Fibroblast of the aortic adventitia (primary cell): ENCODE data around the gene PARP8. TPM values are rescaled to one million over a fixed set of nuclear protein-coding genes. Genes with fewer than 3 reads are reported as not detected.

Experiments used
- DNase-seq: peaks from one replicate; pipeline ENCODE4 v3.0.0-alpha.2; 2010; ENCODE audit warnings: low read depth
- H3K4me3 ChIP-seq: 2 replicates; pipeline ENCODE4 v1.5.1; 2011; ENCODE audit warnings: low read depth, mild to moderate bottlenecking, control low read depth, low read length, moderate library complexity
- total RNA-seq: library from RNA; depleted of rRNA; stranded (reverse); fragments of >200 nt; gene quantifications from 2 replicates; pipeline ENCODE4 v1.2.3, GENCODE V29; 2012; ENCODE audit warnings: low replicate concordance
- TF ChIP-seq, protein P1 (sequence below): IDR thresholded peaks from 2 replicates; pipeline ENCODE4 v1.5.1; 2011; ENCODE audit warnings: mild to moderate bottlenecking, low read length, control low read depth, inconsistent platforms; ENCODE audit not compliant: insufficient read depth

PARP8 gene
- total RNA-seq, 1 donor: 20.1 TPM

- TF ChIP-seq, protein P1, sequence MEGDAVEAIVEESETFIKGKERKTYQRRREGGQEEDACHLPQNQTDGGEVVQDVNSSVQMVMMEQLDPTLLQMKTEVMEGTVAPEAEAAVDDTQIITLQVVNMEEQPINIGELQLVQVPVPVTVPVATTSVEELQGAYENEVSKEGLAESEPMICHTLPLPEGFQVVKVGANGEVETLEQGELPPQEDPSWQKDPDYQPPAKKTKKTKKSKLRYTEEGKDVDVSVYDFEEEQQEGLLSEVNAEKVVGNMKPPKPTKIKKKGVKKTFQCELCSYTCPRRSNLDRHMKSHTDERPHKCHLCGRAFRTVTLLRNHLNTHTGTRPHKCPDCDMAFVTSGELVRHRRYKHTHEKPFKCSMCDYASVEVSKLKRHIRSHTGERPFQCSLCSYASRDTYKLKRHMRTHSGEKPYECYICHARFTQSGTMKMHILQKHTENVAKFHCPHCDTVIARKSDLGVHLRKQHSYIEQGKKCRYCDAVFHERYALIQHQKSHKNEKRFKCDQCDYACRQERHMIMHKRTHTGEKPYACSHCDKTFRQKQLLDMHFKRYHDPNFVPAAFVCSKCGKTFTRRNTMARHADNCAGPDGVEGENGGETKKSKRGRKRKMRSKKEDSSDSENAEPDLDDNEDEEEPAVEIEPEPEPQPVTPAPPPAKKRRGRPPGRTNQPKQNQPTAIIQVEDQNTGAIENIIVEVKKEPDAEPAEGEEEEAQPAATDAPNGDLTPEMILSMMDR: no peak
- no peak overlapping the region for H3K4me3 ChIP-seq
- DNase-seq: no peak
These were observed 86.4 kb downstream of the PARP8 start for GRCh38 chr5:50752800-50753199.

DNA sequence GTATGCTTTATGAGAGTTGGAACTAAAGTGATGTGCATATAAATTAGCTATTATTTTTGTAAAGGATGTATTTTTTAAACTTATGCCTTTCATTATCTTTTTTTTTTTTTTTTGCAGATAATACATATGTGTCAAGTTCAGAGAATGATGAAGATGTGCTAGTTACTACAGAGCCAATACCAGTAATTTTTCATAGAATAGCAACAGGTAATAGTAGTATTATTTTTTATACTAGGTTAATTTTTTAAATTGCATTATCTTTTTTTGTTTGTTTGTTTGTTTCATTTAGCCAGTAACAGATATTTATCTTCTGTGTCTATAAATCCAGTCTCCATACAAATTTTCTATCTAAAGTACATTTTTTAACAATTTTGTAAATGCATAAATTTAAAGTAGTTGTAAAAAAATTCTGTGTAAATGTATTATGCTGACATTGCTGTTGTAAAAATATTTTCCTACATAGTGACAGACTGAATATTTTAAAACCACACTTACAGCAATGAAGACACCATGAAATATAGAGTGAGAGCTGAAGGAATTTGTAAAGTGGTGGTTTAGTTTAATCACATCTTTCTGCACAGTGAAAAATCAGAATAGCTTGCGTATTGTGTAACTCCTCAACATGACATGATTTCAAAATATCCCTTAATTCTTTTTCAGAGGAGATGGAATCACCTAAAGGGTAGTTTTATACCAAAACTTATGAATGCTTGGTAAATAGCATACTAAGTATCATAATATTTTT, 93.3 kb downstream of the PARP8 start:
- DNase-seq: no peak
- TF ChIP-seq, protein P1: no peak
- H3K4me3 ChIP-seq: no peak overlapping the region

DNA sequence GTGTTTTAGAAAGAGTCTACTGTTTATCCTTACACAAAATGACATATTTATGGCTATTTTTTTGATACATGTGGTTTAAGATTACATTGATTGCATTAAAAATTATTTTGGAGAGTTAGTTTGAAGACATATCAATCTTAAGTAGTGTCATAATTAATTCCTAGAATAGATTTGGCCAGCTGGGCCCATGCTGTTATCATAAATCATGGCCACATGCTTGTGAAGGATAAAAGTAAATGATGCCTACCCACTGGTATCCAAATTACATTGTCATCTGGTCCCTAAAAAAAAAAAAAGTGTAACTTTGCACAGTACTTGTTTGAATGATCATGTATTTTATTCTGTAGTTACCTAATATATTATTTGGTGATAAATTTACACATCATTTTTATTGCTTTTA, 96.9 kb downstream of the PARP8 start:
- H3K4me3 ChIP-seq: no peak overlapping the region
- TF ChIP-seq, protein P1: no peak
- no peak for DNase-seq

GRCh38 chr5:50763846-50764245, 97.4 kb downstream of the PARP8 start:
- H3K4me3 ChIP-seq: no peak overlapping the region
- TF ChIP-seq, protein P1: no peak
- DNase-seq: no peak

- TF ChIP-seq, protein P1: no peak
- DNase-seq: no peak
- no peak overlapping the region for H3K4me3 ChIP-seq
These were observed 99.6 kb downstream of the PARP8 start for GRCh38 chr5:50766042-50766441.

DNA sequence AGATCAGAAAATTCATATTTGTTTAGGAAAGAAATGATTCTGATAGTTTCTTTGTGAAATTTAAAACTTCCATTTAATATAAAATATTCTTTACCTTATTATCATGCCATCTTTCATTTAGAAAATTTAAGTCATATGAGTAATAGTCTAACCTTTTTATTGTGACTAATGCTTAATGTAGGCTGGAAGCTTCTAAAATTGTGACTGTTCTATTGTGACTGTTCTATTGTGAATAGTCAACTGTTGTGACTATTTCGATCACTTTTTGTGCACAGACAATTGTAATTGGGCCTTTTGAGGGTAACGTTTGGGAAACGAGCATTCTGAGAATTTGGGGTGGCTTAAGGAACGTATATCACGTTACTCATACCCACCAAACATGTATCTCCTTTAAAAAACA, 100.0 kb downstream of the PARP8 start:
- TF ChIP-seq, protein P1: no peak
- no peak overlapping the region for H3K4me3 ChIP-seq
- DNase-seq: no peak

DNA sequence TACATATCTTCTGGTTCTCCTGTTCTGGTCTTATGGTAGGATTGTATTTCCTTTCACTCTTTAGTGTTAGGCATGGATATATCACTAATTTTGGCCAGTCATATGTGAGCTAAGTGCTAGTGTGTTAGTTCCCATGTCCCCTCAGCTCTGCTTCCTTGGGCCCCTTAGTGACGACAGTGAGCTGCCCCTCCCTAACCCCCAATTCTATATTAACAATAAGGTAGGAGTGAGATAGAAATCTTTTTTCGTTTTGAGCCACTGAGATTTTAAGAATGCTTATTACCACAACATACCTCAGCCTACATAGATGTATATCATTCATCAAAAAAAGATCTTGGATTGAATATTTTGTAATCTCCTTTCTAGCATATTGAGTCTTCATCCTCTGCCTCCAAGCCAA, 100.5 kb downstream of the PARP8 start:
- no peak for DNase-seq
- H3K4me3 ChIP-seq: no peak overlapping the region
- TF ChIP-seq, protein P1: no peak
